ENCODE results near the gene SELENBP1.

GRCh38 chr1:151369621-151370048, 2.9 kb downstream of the SELENBP1 start:
- TF ChIP-seq NFIC (IDR thresholded peaks at IDR 0.05) (no peak), TCF12 (IDR thresholded peaks at IDR 0.05; ENCODE audit: low read depth) (no peak), REST (IDR thresholded peaks at IDR 0.05; ENCODE audit: low read depth) (no peak)
